Gastroesophageal sphincter (tissue), 3 donors: ENCODE results near the gene ABHD2.

Experiments
- CTCF ChIP-seq, 4 experiments: fragments of 200-600 bp in 2 of 4; fragments of 450-650 bp in 2 of 4; sonication (generic) in 1 of 4; IDR thresholded peaks; one replicate each; pipeline ENCODE4 v1.5.1; 2017 to 2019; ENCODE audit warnings: antibody characterized with exemption in 4 of 4, mild to moderate bottlenecking in 2 of 4, moderate library complexity in 2 of 4
- EP300 ChIP-seq: sonication (generic); formaldehyde crosslinking; IDR thresholded peaks from one replicate; pipeline ENCODE4 v1.6.1; 2017; ENCODE audit warnings: antibody characterized with exemption, mild to moderate bottlenecking
- POLR2A ChIP-seq, 2 donors: fragments of 450-650 bp; IDR thresholded peaks; one replicate each; pipeline ENCODE4 v1.6.1; 2017; ENCODE audit warnings: antibody characterized with exemption in 2 of 2, mild to moderate bottlenecking in 2 of 2, moderate library complexity in 1 of 2

GRCh38 chr15:89075846-89076245, 12.4 kb upstream of the ABHD2 start:
- TF ChIP-seq CTCF (IDR thresholded peaks at IDR 0.05) (no peak), EP300 (no peak), POLR2A (IDR thresholded peaks at IDR 0.05) (no peak)
